HCT116 (cell line): ENCODE data around the gene NR2C2. TPM values are rescaled to one million over a fixed set of nuclear protein-coding genes. Genes with fewer than 3 reads are reported as not detected.

Experiments used
- ATAC-seq: fragments of 200-7000 bp; cut with Tn5 transposase; 2 replicates; pipeline ENCODE4 v1.9.1; 2020; ENCODE audit warnings: mild to moderate bottlenecking, moderate library complexity
- BruUV-seq: library from RNA; stranded (reverse); fragments of 400-500 nt; replicated peaks from 2 replicates; lab custom pipeline; 2021; lab: Mats Ljungman, UMichigan
- CTCF ChIA-PET: fragments of 300-600 bp; sonication (Branson Sonifier 250); formaldehyde crosslinking; loops from one replicate; lab custom pipeline; 2021; ENCODE audit warnings: antibody characterized with exemption; lab: Charles Lee
- POLR2A ChIA-PET: fragments of 300-600, 350-600 bp; sonication (Branson Sonifier 250); formaldehyde crosslinking; loops from one replicate; lab custom pipeline; 2021; ENCODE audit warnings: antibody characterized with exemption; lab: Charles Lee
- RAD21 ChIA-PET, 2 experiments: fragments of 300-600 bp; sonication (Branson Sonifier 250); formaldehyde crosslinking; loops; one replicate each; lab custom pipeline; 2023; ENCODE audit warnings: low total read pairs in 2 of 2; ENCODE audit not compliant: uncharacterized antibody in 2 of 2, unreplicated experiment in 2 of 2, low non-redundant PET in 1 of 2; lab: Charles Lee
- DNase-seq: peaks from one replicate; pipeline ENCODE4 v3.0.0-alpha.2; 2010; ENCODE audit warnings: low read depth, low spot score
- H2AFZ ChIP-seq: fragments of 200-600 bp; shearing (Covaris generic), sonication (generic); 2 replicates; pipeline ENCODE4 v1.6.1; 2017; ENCODE audit warnings: low read depth, mixed run types, mixed read lengths, antibody characterized with exemption, low read length; ENCODE audit not compliant: poor library complexity, severe bottlenecking
- H3K27ac ChIP-seq: 2 replicates; pipeline ENCODE4 v1.5.1; 2012; ENCODE audit warnings: low read depth, low read length
- H3K27me3 ChIP-seq: fragments of 200-600 bp; sonication (generic); 2 replicates; pipeline ENCODE4 v1.6.1; 2016; ENCODE audit warnings: mixed run types, low read length, mixed read lengths; ENCODE audit not compliant: insufficient read depth
- H3K36me3 ChIP-seq, 2 experiments: fragments of 200-500 bp in 1 of 2; fragments of 200-600 bp in 1 of 2; sonication (Bioruptor generic) in 1 of 2; sonication (generic) in 1 of 2; 2 replicates each; pipeline versions ENCODE4 v1.5.1 to v1.6.1; 2014 to 2016; ENCODE audit warnings: low read length in 2 of 2, inconsistent platforms in 1 of 2, mixed read lengths in 1 of 2, mixed run types in 1 of 2; ENCODE audit not compliant: insufficient read depth in 2 of 2, control insufficient read depth in 1 of 2
- H3K4me1 ChIP-seq, 2 experiments: fragments of 200-600 bp in 1 of 2; sonication (generic) in 1 of 2; 2 replicates each; pipeline versions ENCODE4 v1.5.1 to v1.6.1; 2012 to 2017; ENCODE audit warnings: low read length in 2 of 2, inconsistent platforms in 1 of 2, mild to moderate bottlenecking in 1 of 2, mixed read lengths in 1 of 2, mixed run types in 1 of 2, moderate library complexity in 1 of 2; ENCODE audit not compliant: insufficient read depth in 2 of 2, control insufficient read depth in 1 of 2
- H3K4me2 ChIP-seq: fragments of 200-600 bp; sonication (generic); 2 replicates; pipeline ENCODE4 v1.6.1; 2017; ENCODE audit warnings: mixed run types, low read length, mixed read lengths
- H3K4me3 ChIP-seq, 2 experiments: fragments of 200-600 bp in 1 of 2; sonication (generic) in 1 of 2; replicated peaks in 1 of 2; 2 replicates each; pipeline ENCODE4 v1.5.1; 2011 to 2016; ENCODE audit warnings: low read length in 2 of 2, control low read depth in 1 of 2, low read depth in 1 of 2, mild to moderate bottlenecking in 1 of 2, mixed read lengths in 1 of 2, mixed run types in 1 of 2
- H3K79me2 ChIP-seq: fragments of 200-600 bp; sonication (generic); 2 replicates; pipeline ENCODE4 v1.6.1; 2017; ENCODE audit warnings: mild to moderate bottlenecking, mixed run types, low read length, moderate library complexity, mixed read lengths; ENCODE audit not compliant: insufficient read depth
- H3K9ac ChIP-seq: fragments of 200-600 bp; sonication (generic); 2 replicates; pipeline ENCODE4 v1.6.1; 2016; ENCODE audit warnings: low read length, mixed read lengths
- H3K9me2 ChIP-seq: fragments of 200-600 bp; sonication (generic), shearing (Covaris generic); 2 replicates; pipeline ENCODE4 v1.6.1; 2017; ENCODE audit warnings: mixed run types, mild to moderate bottlenecking, moderate library complexity; ENCODE audit not compliant: insufficient read depth
- H3K9me3 ChIP-seq, 2 experiments: fragments of 200-500 bp in 1 of 2; fragments of 200-600 bp in 1 of 2; sonication (Bioruptor generic) in 1 of 2; sonication (generic) in 1 of 2; 2 replicates each; pipeline ENCODE4 v1.6.1; 2014 to 2017; ENCODE audit warnings: low read length in 2 of 2, mixed read lengths in 2 of 2, inconsistent platforms in 1 of 2, low read depth in 1 of 2, mild to moderate bottlenecking in 1 of 2, mixed run types in 1 of 2, moderate library complexity in 1 of 2; ENCODE audit not compliant: control insufficient read depth in 1 of 2, insufficient read depth in 1 of 2
- H4K20me1 ChIP-seq: fragments of 200-600 bp; sonication (generic), shearing (Covaris generic); 2 replicates; pipeline ENCODE4 v1.6.1; 2017; ENCODE audit warnings: mixed run types, mild to moderate bottlenecking, moderate library complexity; ENCODE audit not compliant: insufficient read depth
- CBX3 ChIP-seq: IDR thresholded peaks from 2 replicates; pipeline ENCODE4 v1.6.1; 2012; ENCODE audit warnings: low read depth
- CEBPB ChIP-seq: IDR thresholded peaks from 2 replicates; pipeline ENCODE4 v1.6.1; 2012; ENCODE audit warnings: low read depth
- EGR1 ChIP-seq: IDR thresholded peaks from 2 replicates; pipeline ENCODE4 v1.6.1; 2012; ENCODE audit warnings: low read depth
- ELF1 ChIP-seq: IDR thresholded peaks from 2 replicates; pipeline ENCODE4 v1.6.1; 2012; ENCODE audit warnings: low read depth, borderline replicate concordance
- EZH2 ChIP-seq: fragments of 200-600 bp; sonication (generic); IDR thresholded peaks from 2 replicates; pipeline ENCODE4 v1.6.1; 2017; ENCODE audit warnings: antibody characterized with exemption, mixed run types
- FOSL1 ChIP-seq: IDR thresholded peaks from 2 replicates; pipeline ENCODE4 v1.6.1; 2012; ENCODE audit warnings: low read depth
- JUND ChIP-seq: IDR thresholded peaks from 2 replicates; pipeline ENCODE4 v1.6.1; 2012
- POLR2A ChIP-seq: IDR thresholded peaks from 2 replicates; pipeline ENCODE4 v1.7.0; 2011; ENCODE audit warnings: borderline replicate concordance; ENCODE audit not compliant: insufficient read depth, insufficient read length; ENCODE audit errors: extremely low read depth
- RAD21 ChIP-seq: IDR thresholded peaks from 2 replicates; pipeline ENCODE4 v1.6.1; 2012; ENCODE audit warnings: low read depth, mild to moderate bottlenecking
- SIN3A ChIP-seq: IDR thresholded peaks from 2 replicates; pipeline ENCODE4 v1.6.1; 2012; ENCODE audit warnings: low read depth
- SP1 ChIP-seq: IDR thresholded peaks from 2 replicates; pipeline ENCODE4 v1.6.1; 2012; ENCODE audit warnings: low read depth
- YY1 ChIP-seq: IDR thresholded peaks from 2 replicates; pipeline ENCODE4 v1.6.1; 2011; ENCODE audit warnings: low read length, low read depth, moderate library complexity, mild to moderate bottlenecking; ENCODE audit not compliant: insufficient replicate concordance; ENCODE audit errors: extremely low read depth
- ZNF274 ChIP-seq: fragments of 200-500 bp; sonication (Bioruptor generic); IDR thresholded peaks from 2 replicates; pipeline ENCODE4 v1.6.1; 2014; ENCODE audit warnings: mild to moderate bottlenecking, low read depth, low read length, inconsistent platforms
- intact Hi-C: fragments of 100-400 bp; cut with micrococcal nuclease; formaldehyde crosslinking; loops from 2 replicates; pipeline ENCODE4 v1.10.0; 2022
- total RNA-seq: library from RNA; stranded (reverse); gene quantifications from one replicate; pipeline ENCODE4 v1.2.1, GENCODE V29; 2021; ENCODE audit not compliant: unreplicated experiment
- TF ChIP-seq, protein P1 (sequence below): IDR thresholded peaks from 2 replicates; pipeline ENCODE4 v1.6.1; 2012
- TF ChIP-seq, protein P2 (sequence below): IDR thresholded peaks from 2 replicates; pipeline ENCODE4 v1.6.1; 2011; ENCODE audit warnings: mild to moderate bottlenecking, low read length, moderate library complexity; ENCODE audit not compliant: insufficient replicate concordance; ENCODE audit errors: extremely low read depth
- TF ChIP-seq, protein P3 (sequence below): IDR thresholded peaks from 2 replicates; pipeline ENCODE4 v1.6.1; 2012; ENCODE audit warnings: low read depth
- TF ChIP-seq, protein P4 (sequence below): IDR thresholded peaks from 2 replicates; pipeline ENCODE4 v1.6.1; 2012

Gene NR2C2
- total RNA-seq, 1 experiment from 2014 or later = 45.0 TPM

DNA sequence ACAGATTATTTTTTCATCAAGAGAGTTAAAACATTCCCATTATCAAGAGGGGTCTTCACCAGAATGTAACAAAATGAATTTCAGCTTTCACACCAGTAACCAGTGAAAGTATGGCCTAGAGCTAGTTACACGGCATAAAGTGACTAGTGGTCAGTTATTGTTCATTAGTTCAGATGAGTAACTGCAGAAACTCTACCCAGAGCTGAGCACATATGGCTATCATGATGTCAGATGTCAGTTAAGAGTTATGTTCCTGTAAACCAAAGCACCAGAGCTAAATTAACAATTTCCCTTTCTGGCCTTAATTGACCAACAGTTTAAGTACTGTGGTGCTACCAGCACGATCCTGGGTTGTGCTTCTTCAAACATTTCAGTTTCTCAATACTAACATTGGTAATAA is 124.3 kb downstream of the NR2C2 start:
- intact Hi-C loops = no loop called here
- peaks cover 13 to 21% of the 10 kb centered on the region in 2 experiments; a peak in 3 of 4 replicates for H3K36me3 ChIP-seq

More for the DNA sequence above, 124.3 kb downstream of the NR2C2 start:
- Histone ChIP-seq H4K20me1 (no peaks in the 10 kb centered on the region), H2AFZ (no peak overlapping the region), H3K4me1 (no peaks in the 10 kb centered on the region), H3K27me3 (no peaks in the 10 kb centered on the region), H3K9ac (no peak overlapping the region), H3K27ac (no peak overlapping the region), H3K79me2 (no peaks in the 10 kb centered on the region), H3K4me2 (no peak overlapping the region), H3K9me3 (no peaks in the 10 kb centered on the region), H3K4me3 (no peak overlapping the region), H3K9me2 (no peaks in the 10 kb centered on the region)
- ChIA-PET POLR2A (no interaction called here), CTCF (no interaction called here), RAD21 (no interaction called here)
- no peak for TF ChIP-seq ELF1
- TF ChIP-seq FOSL1 = no peak
- no peak for TF ChIP-seq YY1
- no peak for TF ChIP-seq EZH2
- TF ChIP-seq JUND = no peak
- TF ChIP-seq CBX3 = no peak
- TF ChIP-seq SIN3A = no peak
- no peak for TF ChIP-seq SP1
- TF ChIP-seq, protein P1, sequence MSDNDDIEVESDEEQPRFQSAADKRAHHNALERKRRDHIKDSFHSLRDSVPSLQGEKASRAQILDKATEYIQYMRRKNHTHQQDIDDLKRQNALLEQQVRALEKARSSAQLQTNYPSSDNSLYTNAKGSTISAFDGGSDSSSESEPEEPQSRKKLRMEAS = no peak
- TF ChIP-seq, protein P2, sequence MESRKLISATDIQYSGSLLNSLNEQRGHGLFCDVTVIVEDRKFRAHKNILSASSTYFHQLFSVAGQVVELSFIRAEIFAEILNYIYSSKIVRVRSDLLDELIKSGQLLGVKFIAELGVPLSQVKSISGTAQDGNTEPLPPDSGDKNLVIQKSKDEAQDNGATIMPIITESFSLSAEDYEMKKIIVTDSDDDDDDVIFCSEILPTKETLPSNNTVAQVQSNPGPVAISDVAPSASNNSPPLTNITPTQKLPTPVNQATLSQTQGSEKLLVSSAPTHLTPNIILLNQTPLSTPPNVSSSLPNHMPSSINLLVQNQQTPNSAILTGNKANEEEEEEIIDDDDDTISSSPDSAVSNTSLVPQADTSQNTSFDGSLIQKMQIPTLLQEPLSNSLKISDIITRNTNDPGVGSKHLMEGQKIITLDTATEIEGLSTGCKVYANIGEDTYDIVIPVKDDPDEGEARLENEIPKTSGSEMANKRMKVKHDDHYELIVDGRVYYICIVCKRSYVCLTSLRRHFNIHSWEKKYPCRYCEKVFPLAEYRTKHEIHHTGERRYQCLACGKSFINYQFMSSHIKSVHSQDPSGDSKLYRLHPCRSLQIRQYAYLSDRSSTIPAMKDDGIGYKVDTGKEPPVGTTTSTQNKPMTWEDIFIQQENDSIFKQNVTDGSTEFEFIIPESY = no peak
- no peak for TF ChIP-seq EGR1
- TF ChIP-seq, protein P3, sequence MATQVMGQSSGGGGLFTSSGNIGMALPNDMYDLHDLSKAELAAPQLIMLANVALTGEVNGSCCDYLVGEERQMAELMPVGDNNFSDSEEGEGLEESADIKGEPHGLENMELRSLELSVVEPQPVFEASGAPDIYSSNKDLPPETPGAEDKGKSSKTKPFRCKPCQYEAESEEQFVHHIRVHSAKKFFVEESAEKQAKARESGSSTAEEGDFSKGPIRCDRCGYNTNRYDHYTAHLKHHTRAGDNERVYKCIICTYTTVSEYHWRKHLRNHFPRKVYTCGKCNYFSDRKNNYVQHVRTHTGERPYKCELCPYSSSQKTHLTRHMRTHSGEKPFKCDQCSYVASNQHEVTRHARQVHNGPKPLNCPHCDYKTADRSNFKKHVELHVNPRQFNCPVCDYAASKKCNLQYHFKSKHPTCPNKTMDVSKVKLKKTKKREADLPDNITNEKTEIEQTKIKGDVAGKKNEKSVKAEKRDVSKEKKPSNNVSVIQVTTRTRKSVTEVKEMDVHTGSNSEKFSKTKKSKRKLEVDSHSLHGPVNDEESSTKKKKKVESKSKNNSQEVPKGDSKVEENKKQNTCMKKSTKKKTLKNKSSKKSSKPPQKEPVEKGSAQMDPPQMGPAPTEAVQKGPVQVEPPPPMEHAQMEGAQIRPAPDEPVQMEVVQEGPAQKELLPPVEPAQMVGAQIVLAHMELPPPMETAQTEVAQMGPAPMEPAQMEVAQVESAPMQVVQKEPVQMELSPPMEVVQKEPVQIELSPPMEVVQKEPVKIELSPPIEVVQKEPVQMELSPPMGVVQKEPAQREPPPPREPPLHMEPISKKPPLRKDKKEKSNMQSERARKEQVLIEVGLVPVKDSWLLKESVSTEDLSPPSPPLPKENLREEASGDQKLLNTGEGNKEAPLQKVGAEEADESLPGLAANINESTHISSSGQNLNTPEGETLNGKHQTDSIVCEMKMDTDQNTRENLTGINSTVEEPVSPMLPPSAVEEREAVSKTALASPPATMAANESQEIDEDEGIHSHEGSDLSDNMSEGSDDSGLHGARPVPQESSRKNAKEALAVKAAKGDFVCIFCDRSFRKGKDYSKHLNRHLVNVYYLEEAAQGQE = no peak
- TF ChIP-seq CEBPB = no peak
- TF ChIP-seq ZNF274 = no peak
- TF ChIP-seq, protein P4, sequence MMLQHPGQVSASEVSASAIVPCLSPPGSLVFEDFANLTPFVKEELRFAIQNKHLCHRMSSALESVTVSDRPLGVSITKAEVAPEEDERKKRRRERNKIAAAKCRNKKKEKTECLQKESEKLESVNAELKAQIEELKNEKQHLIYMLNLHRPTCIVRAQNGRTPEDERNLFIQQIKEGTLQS = no peak
- TF ChIP-seq POLR2A = no peak
- TF ChIP-seq RAD21 = no peak
- BruUV-seq = no TSS peak
- DNase-seq = no peak
- ATAC-seq = no peak
